C4-2B (cell line): ENCODE data around the gene TDRD9.

Experiments
- H3K27ac ChIP-seq: fragments of 450-650 bp; 2 replicates; pipeline ENCODE4 v1.5.1; 2017
- ZFX ChIP-seq: fragments of 450-650 bp; IDR thresholded peaks from 2 replicates; pipeline ENCODE4 v1.6.1; 2017
- TF ChIP-seq, protein P1 (sequence below): fragments of 450-650 bp; conservative IDR thresholded peaks from 2 replicates; pipeline ENCODE4 v1.5.1; 2017; ENCODE audit warnings: mild to moderate bottlenecking

The TDRD9 gene

GRCh38 chr14:104064003-104064402, 135.7 kb downstream of the TDRD9 start:
- no peak for TF ChIP-seq ZFX
- H3K27ac ChIP-seq: no peak overlapping the region

DNA sequence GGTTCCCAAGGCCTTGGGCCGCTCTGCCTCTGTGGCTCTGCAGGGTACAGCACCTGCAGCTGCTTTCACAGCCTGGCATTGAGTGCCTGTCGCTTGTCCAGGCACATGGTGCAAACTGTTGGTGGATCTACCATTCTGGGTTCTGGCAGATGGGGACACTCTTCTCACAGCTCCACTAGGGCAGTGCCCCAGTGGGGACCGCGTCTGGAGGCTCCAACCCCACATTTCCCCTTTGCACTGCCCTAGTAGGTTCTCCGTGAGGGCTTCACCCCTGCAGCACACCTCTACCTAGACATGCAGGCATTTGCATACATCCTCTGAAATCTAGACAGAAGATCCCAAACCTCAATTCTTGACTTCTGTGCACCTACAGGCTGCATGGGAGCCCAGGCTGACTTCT, 138.0 kb downstream of the TDRD9 start:
- TF ChIP-seq, protein P1, sequence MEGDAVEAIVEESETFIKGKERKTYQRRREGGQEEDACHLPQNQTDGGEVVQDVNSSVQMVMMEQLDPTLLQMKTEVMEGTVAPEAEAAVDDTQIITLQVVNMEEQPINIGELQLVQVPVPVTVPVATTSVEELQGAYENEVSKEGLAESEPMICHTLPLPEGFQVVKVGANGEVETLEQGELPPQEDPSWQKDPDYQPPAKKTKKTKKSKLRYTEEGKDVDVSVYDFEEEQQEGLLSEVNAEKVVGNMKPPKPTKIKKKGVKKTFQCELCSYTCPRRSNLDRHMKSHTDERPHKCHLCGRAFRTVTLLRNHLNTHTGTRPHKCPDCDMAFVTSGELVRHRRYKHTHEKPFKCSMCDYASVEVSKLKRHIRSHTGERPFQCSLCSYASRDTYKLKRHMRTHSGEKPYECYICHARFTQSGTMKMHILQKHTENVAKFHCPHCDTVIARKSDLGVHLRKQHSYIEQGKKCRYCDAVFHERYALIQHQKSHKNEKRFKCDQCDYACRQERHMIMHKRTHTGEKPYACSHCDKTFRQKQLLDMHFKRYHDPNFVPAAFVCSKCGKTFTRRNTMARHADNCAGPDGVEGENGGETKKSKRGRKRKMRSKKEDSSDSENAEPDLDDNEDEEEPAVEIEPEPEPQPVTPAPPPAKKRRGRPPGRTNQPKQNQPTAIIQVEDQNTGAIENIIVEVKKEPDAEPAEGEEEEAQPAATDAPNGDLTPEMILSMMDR: no peak
- TF ChIP-seq ZFX: no peak
- no peak overlapping the region for H3K27ac ChIP-seq

DNA sequence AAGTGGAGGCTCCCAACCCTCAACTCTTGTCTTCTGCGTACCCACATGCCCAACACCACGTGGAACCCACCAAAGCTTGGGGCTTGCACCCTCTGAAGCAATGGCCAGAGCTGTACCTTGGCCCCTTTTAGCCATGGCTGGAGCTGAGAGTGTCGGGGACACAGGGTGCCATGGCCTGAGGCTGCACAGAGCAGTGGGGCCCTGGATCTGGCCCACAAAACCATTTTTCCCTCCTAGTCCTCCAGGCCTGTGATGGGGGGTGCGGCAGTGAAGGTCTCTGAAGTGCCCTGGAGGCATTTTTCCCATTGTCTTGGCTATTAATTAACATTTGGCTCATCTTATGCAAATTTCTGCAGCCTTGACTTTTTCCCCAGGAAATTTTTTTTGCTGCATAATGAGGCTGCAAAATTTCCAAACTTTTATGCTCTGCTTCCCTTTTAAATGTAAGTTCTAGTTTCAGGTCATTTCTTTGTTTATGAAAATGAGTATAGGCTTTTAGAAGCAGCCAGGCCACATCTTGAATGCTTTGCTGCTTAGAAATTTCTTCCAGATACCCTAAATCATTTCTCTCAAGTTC, 138.6 kb downstream of the TDRD9 start:
- TF ChIP-seq, protein P1: no peak
- no peak for TF ChIP-seq ZFX
- H3K27ac ChIP-seq: no peak overlapping the region

DNA sequence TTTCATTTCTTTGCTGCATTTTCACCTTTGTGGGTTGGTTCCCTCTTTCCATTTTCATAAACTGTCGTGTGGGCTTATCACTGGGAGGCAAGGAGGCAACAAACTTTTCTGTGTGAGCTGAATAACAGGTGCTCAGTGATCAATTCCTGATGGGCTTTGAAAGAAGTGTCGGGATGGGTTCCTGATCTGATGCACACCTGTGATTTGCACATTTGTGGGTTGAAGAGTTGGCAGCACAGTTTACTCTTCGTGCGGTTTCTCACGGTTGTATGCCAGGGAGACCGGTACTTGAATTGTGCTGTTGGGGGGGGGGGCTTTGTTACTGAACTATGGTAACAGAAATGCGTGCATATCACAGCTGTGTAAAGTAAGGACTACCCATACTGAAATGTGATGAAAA, 141.3 kb downstream of the TDRD9 start:
- TF ChIP-seq ZFX: no peak
- TF ChIP-seq, protein P1: no peak
- H3K27ac ChIP-seq: no peak overlapping the region

- TF ChIP-seq ZFX: no peak
- TF ChIP-seq, protein P1: no peak
These were observed 144.3 kb downstream of the TDRD9 start for GRCh38 chr14:104072586-104072985.

GRCh38 chr14:104073764-104074163, 145.5 kb downstream of the TDRD9 start:
- no peak overlapping the region for H3K27ac ChIP-seq
- TF ChIP-seq, protein P1: no peak
- no peak for TF ChIP-seq ZFX

More at GRCh38 chr14:104072586-104072985, 144.3 kb downstream of the TDRD9 start:
- H3K27ac ChIP-seq: no peak overlapping the region

- no peak overlapping the region for H3K27ac ChIP-seq
- TF ChIP-seq, protein P1: peak; percentile 78
- no peak for TF ChIP-seq ZFX
These were observed 147.4 kb downstream of the TDRD9 start for GRCh38 chr14:104075530-104076151.

DNA sequence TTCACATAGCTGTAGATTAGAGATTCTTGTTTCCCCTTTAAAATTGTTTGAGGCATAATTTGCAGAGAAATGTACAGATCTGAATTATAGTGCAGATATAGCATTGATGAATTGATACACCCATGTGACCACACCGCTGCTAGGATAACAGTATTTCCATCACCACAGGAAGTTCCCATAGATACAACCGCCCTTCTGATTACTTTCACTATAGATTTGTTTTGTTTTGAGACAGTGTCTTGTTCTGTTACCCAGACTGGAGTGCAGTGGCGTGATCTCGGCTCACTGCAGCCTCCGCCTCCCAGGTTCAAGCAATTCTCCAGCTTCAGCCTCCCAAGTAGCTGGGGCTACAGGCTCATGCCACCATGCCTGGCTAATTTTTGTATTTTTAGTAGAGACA, 148.5 kb downstream of the TDRD9 start:
- no peak for TF ChIP-seq ZFX
- TF ChIP-seq, protein P1: no peak
- H3K27ac ChIP-seq: no peak overlapping the region
